Ishikawa (cell line): ENCODE results near the gene SLC16A14.

Experiments used
- TAF1 ChIP-seq: IDR thresholded peaks from 2 replicates; pipeline ENCODE4 v1.6.1; 2012; ENCODE audit warnings: low read depth, mild to moderate bottlenecking
- TF ChIP-seq, protein P1 (sequence below): IDR thresholded peaks from 2 replicates; pipeline ENCODE4 v1.6.1; 2012; ENCODE audit warnings: low read depth, mild to moderate bottlenecking

DNA sequence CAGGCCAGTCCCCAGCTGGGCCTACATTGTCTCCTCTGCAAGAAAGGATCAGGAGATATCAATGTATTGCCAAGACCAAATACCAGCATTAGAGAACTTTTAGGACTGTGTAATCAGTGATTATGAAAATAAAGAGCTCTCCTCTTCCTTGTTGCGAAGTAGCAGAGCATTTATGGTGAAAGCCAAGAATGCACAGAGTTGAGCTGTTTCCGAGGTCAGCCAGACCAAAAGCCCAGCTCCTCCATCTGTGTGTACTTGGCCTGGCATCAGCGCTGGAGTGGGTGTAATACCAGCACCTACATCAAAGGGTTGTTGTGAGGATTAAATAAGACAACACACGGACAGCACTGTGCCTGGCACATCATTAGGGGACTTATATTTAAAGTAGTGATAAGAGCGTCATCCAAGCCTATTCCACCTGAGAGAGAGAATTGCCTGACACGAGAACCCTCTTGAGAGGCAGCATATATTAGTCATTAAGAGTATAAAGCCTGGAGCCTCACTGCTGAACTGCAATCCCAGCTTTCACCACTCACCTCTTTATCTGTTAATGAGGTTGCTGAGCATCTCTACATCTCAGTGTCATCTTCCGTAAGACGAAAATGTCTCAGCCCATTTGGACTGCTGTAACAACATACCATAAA is 7.4 kb upstream of the SLC16A14 start:
- TF ChIP-seq, protein P1, sequence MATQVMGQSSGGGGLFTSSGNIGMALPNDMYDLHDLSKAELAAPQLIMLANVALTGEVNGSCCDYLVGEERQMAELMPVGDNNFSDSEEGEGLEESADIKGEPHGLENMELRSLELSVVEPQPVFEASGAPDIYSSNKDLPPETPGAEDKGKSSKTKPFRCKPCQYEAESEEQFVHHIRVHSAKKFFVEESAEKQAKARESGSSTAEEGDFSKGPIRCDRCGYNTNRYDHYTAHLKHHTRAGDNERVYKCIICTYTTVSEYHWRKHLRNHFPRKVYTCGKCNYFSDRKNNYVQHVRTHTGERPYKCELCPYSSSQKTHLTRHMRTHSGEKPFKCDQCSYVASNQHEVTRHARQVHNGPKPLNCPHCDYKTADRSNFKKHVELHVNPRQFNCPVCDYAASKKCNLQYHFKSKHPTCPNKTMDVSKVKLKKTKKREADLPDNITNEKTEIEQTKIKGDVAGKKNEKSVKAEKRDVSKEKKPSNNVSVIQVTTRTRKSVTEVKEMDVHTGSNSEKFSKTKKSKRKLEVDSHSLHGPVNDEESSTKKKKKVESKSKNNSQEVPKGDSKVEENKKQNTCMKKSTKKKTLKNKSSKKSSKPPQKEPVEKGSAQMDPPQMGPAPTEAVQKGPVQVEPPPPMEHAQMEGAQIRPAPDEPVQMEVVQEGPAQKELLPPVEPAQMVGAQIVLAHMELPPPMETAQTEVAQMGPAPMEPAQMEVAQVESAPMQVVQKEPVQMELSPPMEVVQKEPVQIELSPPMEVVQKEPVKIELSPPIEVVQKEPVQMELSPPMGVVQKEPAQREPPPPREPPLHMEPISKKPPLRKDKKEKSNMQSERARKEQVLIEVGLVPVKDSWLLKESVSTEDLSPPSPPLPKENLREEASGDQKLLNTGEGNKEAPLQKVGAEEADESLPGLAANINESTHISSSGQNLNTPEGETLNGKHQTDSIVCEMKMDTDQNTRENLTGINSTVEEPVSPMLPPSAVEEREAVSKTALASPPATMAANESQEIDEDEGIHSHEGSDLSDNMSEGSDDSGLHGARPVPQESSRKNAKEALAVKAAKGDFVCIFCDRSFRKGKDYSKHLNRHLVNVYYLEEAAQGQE: no peak
- TF ChIP-seq TAF1: no peak
